ENCODE data around the gene ZSCAN22.

DNA sequence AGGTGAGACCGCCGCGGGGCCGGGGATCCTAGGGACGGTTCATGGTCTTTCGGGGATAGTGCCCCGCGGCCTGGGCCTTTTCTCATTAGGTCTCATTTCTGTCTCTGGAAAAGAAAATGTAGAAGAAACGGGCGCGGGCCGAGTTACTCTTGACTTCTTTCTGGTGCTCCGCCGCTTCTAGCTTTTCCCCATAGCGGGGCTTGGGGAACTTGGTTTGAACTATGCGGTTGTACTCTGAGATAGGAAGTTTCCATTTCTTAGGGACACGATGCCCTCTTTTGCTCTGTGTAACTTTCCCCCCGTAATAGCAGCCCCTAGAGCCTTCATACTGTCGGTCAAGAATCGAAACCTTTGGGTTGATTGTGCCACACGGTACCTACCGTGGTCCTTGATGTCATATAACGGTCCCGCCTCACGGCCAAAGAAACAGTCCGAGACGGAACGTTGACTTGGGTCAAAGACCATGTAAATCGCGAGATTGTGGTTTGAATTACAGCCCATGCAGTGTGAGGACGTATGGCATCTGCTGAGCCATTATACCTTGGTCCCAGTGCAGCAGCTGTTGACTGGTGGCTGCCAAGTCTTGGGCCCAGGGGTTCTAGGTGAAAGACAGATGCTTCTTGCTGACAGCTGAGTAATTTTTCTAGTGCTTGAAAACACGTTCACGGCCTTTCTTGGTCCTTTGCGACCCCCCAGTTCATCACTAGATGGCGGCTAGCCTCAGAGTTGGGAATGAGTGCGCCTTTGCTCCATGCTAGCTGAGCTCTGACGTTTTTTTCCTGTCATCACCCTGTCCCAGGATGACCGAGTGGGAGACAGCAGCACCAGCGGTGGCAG, 60.8 kb downstream of the ZSCAN22 start:
- TF ChIP-seq, protein P1, sequence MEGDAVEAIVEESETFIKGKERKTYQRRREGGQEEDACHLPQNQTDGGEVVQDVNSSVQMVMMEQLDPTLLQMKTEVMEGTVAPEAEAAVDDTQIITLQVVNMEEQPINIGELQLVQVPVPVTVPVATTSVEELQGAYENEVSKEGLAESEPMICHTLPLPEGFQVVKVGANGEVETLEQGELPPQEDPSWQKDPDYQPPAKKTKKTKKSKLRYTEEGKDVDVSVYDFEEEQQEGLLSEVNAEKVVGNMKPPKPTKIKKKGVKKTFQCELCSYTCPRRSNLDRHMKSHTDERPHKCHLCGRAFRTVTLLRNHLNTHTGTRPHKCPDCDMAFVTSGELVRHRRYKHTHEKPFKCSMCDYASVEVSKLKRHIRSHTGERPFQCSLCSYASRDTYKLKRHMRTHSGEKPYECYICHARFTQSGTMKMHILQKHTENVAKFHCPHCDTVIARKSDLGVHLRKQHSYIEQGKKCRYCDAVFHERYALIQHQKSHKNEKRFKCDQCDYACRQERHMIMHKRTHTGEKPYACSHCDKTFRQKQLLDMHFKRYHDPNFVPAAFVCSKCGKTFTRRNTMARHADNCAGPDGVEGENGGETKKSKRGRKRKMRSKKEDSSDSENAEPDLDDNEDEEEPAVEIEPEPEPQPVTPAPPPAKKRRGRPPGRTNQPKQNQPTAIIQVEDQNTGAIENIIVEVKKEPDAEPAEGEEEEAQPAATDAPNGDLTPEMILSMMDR (conservative IDR thresholded peaks at IDR 0.05; ENCODE audit: low read depth, low read length), result no peak
- TF ChIP-seq POLR2A (IDR thresholded peaks at IDR 0.05; ENCODE audit: low read depth, low read length) (no peak), CEBPB (IDR thresholded peaks at IDR 0.05; ENCODE audit: low read depth, low read length) (no peak), FOS (IDR thresholded peaks at IDR 0.05; ENCODE audit: low read depth, low read length) (no peak), SMC3 (IDR thresholded peaks at IDR 0.05; ENCODE audit: low read depth, low read length) (no peak; the same call in 1 of the 2 replicates), RAD21 (IDR thresholded peaks at IDR 0.05; ENCODE audit: low read length) (no peak), RCOR1 (IDR thresholded peaks at IDR 0.05; ENCODE audit: insufficient replicate concordance, low read length) (no peak), BHLHE40 (IDR thresholded peaks at IDR 0.05; ENCODE audit: low read depth, low read length) (no peak), MAZ (IDR thresholded peaks at IDR 0.05; ENCODE audit: borderline replicate concordance, low read depth, low read length) (no peak), MXI1 (IDR thresholded peaks at IDR 0.05; ENCODE audit: borderline replicate concordance, low read depth, low read length) (no peak)
- TF ChIP-seq, protein P2, sequence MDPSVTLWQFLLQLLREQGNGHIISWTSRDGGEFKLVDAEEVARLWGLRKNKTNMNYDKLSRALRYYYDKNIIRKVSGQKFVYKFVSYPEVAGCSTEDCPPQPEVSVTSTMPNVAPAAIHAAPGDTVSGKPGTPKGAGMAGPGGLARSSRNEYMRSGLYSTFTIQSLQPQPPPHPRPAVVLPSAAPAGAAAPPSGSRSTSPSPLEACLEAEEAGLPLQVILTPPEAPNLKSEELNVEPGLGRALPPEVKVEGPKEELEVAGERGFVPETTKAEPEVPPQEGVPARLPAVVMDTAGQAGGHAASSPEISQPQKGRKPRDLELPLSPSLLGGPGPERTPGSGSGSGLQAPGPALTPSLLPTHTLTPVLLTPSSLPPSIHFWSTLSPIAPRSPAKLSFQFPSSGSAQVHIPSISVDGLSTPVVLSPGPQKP (IDR thresholded peaks at IDR 0.05; ENCODE audit: borderline replicate concordance, low read depth, low read length), result no peak
